ENCODE data around the gene CYP27B1.

- TF ChIP-seq SP1 (IDR thresholded peaks at IDR 0.05) (no peak), CTCF (IDR thresholded peaks at IDR 0.05; ENCODE audit: low read depth, low read length, missing input control) (no peak), FOXA1 (IDR thresholded peaks at IDR 0.05) (no peak), FOXA2 (IDR thresholded peaks at IDR 0.05) (no peak), MAX (IDR thresholded peaks at IDR 0.05) (no peak), ZBTB33 (IDR thresholded peaks at IDR 0.05) (no peak), YY1 (IDR thresholded peaks at IDR 0.05) (no peak), ATF3 (IDR thresholded peaks at IDR 0.05) (no peak), RXRA (IDR thresholded peaks at IDR 0.05) (no peak), RAD21 (IDR thresholded peaks at IDR 0.05) (no peak), REST (IDR thresholded peaks at IDR 0.05) (no peak), GABPA (IDR thresholded peaks at IDR 0.05 in 1 of 2, conservative IDR thresholded peaks at IDR 0.05 in 1 of 2) (no peak), TAF1 (conservative IDR thresholded peaks at IDR 0.05) (no peak)
These were observed 9.3 kb upstream of the CYP27B1 start for GRCh38 chr12:57776247-57776587.

All from liver (tissue), 3 donors.